NCI-H146 (cell line): Measurements from ENCODE around the gene ISLR.
"Not testable (repeated sequence)": the region's sequence is repeated elsewhere in the genome, so short reads cannot be mapped to it uniquely, and the experiment has no call there.

Experiments used
- DNase-seq: peaks from one replicate; lab custom pipeline; 2025; lab: John Stamatoyannopoulos, UW

The ISLR gene

DNA sequence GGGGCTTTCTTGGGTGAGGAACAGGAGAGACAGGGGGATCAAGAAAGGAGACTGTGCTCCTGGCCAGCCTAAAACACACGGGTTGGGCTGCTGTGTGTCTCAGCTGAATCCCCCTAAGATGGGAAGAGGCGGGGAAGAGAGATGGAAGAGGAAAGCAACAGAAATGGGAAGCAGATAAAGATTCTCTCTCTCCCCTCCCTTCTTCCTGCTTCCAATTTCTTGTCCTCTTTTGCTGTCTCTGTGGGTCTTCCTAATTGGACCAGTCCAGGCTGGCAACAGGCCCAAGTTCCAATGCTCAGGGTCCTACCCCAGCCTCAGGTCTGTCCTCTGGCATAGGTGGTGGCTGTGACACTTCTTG lies 36.0 kb upstream of the ISLR start:
- DNase-seq: no peak

DNA sequence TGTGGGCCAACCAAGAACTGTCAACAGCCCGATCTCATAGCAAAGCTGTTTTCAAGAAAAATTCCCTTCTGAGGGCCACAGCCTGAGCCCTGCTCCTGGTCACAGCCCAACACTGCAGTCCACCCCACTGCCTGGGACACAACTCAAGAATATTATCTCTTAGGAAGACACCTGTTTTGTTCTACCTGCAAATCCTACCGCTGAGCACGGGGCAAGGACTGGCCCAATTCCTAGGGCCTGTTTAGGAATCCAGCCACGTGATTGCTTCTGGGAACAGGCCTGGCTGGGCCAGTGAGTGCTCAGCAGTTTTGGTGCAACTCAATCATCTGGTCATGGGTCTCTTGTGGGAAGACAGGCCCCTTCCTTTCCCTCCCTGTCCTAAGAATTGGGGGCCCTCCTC lies 34.9 kb upstream of the ISLR start:
- no peak for DNase-seq

DNA sequence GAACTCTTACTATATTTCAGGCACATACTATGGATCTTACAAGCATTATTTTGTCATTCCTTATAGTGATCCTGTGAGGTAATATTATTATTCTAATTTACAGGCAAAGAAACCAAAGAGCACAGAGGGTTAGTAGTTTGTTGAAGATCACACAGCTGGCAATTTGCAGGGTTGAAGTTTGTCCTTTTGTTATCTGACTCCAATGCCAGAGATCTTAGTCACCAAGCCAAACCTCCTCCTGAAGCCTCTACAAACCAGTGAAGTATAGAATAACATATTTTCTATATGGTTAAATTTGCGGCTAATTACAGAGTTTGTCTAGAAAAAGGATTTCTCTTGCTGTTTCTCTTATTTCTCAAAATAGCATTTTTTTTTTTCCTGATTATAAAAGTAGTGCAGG lies 31.9 kb upstream of the ISLR start:
- DNase-seq: no peak

DNA sequence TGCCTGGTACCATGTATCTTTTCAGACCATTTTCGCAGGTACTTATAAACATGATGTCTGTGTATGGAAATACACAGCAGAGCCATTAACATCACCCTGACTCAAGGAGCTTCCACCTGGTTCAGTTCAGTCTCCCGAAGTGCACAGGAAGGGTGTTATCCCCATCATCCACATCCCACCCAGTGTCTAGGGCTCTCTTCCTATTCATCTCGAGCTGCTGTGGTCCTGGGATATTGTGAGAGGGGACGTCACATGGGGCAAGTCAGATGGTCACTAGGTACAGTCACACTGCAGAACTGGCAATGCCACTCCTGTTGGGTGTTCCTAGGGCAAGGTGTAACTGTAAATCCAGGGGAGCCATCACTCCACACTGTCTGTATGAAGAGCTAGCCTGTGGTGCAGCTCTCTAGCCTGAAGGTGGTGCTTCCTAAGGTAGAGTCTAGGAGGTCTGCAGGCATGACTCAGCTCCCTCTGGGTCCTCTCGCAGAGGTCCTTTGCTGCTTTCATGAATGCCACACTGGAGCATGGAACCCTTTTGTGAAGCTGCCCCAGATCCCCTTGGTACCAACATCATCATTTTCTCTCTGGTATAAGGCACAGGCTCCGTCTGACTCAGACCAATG lies 29.2 kb upstream of the ISLR start:
- peak; percentile 5 for DNase-seq

DNA sequence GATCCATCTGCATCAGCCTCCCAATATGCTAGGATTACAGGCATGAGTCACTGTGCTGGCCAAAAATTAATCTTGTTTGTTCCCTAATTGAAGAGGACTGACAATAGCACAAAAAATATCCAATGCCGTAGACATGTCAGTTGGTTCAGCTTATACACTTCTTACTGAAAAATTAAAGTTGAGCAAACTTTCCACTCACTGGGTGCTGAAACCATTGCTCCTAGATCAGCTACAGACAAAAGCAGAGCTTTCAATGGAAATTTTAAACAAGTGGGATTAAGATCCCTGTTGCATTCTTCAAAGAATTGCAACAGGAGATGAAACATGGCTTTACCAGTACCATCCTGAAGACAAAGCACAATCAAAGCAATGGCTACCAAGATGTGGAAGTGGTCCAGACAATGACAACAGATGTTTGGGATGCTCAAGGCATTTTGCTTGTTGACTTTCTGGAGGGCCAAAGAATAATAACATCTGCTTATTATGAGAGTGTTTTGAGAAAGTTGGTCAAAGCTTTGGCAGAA lies 27.2 kb upstream of the ISLR start:
- DNase-seq: no peak

DNA sequence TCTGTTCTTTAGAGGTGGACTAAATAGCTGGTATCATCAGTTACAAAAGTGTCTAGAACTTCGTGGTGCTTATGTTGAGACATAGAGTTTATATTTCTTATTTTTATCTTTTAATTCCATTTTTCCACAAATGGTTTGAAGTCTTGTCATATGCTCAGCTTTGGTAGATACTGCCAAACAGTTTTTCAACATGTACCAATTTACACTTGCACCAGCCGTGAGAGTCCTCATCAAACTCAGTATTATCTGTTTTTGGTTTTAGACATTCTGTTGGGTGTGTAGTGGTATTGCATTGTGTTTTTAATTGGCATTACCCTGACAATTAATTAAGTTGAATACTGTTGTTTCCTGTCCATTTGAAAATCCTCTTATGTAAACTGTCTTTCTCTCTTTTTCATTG lies 26.5 kb upstream of the ISLR start:
- DNase-seq: no peak

DNA sequence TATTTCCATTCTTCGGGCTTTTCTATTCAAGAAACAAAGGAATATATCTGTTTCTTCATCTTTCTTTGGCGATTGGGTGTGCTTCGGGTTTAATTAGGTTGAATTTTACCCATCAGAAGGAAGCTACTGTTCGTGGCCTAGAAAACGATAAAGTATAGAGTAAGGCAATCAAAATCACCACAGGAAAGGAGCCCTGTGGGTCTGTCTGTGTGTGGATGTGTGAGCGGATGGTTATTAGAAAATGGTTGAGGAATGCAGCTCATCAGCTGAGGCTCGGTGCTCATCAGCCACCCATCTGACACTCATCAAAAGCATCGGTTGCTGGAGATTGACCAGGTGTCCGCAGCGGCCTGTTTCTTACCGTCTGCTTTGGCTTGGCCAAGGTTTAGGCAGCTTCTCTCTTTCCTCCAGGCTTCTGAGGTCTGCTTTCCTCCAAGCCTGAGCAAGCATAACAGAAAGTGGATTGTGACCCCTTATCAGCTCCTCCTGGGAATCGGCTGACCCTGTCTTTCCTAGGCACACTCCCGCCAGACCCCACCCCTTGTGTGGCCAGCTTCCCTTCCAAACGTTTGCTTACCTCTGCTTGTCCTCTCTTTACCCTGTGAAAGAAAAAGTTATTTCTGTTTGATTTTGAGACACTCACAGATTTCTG lies 17.6 kb upstream of the ISLR start:
- no peak for DNase-seq

DNA sequence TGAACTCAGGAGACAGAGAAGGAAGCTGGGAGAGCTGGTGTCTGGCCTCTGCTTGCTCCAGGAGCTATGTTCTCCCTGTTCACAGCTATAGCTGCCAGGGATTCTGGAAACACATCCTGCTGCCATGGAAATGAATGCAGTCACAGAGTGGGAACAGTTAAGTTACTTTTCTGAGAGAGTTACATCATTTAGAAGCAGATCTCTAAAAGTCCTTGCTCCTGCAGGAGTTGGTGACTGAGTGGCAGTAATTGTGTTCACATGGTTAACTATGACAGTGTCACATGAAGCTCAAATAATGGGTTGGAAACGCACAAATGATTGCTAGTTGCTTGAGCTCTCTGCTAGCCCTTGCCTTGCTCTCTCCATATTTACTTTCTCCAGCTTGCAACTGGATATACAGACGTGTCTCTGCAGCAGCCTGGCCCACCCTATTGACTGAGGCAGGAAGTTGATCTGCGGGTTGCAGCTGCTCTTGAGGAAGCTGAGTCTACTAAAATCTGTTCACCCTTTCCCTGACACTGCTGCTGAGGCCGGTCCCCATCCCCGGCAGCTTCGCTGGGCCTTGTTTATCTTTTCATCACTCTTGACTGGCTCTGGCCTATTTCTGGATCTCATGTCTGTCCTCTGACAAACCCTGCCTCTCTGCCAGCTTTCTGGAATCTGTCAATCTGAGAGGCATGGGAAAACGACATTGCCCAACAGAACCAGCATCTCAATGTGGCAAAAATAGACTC lies 16.7 kb upstream of the ISLR start:
- DNase-seq: peak; percentile 41

DNA sequence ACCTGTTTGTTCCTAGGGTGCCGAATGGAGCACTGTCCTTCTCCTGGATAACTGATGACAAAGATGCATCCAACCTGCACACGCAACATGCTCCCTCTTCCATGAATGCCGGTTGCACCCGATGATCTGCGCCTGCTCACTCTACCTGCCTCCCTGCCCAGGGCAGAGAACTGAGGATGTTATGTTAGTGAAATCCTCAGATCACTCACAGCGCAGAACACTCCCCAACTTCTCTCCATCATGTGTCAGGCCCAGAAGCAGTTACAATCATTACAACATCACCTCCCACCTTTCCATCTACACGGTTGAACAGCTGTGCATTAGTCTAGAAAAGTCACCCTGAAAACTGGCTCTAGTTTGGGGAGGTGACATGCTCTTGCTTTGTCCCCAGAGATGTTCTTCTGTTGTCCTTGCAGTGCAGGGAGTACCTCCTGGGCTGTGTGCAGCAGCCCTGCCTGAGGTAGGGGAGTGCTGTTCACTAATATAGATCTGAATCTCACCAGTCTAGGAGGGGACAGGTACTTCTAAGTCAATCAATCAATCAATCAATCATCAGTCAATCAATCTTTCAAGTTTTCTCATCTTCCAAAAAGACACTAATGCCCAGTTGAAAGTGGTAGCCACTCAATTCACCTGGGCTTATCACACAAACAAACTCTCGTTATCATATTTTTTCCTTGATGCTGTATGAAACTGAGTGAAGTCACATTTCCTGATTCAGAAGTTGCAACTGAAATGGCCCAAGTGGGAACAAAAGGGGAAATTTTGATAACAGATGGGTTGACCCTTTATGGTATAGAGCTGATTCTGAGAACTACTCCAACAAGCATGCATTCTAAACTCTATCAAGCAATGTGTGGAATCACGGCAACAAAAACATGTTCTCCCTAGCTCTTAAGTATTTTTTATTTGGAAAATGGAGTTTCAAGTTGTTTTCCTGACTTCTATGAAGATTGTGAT lies 15.4 kb upstream of the ISLR start:
- DNase-seq: no peak

DNA sequence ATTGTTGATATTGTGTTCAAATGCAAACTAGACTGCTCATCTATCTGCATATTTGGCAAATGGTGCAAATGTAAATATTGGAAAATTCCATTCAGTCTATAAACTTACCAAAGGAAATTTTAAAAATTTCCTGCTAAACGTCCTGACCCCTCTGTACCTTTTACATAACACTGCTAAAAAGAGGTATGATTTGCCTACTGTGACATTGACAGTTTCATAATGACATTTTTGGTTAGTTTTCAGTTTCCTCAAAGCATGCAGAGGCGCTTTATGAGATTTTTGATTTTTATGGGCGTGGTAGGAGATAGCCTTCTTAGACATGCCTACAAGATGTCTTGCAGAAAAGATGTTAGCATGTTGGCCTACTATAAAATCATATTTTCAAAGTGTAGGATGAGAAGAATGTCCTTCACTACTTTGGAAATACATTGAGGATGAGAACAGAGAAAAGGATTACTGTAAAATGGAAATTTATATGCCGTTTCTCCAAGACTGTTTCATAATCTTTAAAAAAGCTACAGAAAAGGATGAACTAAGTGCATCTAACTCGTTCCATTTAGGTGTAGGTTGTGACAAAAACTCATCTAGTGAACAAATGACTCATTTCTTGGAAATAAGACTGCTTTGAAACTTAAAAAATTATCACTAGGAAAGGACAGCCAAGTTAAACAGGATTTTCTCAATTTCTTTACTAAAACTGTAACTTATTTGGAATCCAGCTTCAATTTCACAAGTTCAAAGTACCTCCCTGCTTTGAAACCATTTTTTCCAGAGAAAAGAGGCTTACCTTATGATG lies 14.5 kb upstream of the ISLR start:
- DNase-seq: no peak

DNA sequence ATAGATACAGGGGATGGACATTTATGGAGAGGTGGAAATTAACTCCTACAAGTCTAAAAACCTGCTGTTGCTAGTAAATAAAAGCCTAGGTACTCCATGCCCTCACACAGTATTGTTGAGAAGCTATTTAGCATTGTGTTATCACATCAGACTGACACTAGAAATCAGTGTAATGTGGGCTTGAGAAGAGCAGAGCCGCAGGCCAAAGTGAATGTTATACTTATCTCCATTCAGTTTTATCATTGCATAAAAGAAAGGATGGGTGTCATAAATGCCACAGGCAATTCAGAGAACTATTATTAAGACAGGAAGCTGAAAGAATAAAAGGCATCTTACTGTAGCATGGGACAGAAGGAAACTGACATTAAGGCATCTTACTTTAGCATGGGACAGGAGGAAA lies 13.7 kb upstream of the ISLR start:
- no peak for DNase-seq

DNA sequence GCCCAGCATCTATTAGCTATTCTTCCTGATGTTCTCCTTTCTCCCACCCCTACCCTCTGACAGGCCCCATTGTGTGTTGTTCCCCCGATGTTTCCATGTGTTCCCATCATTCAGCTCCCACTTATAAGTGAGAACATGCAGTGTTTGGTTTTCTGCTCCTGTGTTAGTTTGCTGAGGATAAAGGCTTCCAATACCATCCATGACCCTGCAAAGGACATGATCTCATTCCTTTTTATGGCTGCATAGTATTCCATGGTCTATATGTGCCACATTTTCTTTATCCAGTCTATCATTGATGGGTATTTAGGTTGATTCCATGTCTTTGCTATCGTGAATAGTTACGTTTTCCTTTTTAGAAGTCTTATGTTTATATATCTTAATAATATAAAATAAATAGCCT lies 13.1 kb upstream of the ISLR start:
- not testable (repeated sequence) for DNase-seq

DNA sequence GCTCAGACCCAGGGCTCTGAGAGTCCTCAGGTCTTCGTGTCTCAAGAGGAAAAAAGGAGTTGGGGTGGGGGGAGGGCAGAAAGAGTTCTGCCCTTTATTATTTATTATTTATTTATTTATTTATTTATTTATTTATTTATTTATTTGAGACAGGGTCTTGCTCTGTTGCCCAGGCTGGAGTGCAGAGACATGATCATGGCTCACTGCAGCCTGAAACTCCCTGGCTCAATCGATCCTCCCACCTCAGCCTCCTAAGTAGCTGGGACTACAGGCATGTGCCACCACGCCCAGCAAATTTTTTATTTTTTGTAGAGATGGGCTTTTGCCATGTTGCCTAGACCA lies 11.3 kb upstream of the ISLR start:
- not testable (repeated sequence) for DNase-seq

DNA sequence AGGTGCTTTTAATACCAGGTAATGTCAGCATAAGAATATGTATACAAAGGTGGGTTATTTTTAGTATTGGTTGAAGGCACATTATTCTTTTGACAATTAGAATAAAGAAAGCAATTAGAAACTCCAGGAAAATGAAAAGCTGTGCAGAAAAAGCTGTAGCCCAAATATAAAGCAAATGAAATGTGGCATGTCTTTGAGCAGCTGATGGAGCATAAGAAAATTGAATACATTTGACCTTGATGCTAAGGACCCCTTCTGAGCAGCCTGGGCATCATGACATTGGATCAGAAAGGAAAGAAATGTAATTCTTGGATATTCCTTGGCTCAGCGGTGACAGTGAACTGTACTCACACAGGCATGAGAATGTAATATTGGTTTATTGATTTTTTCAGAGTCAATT lies 8.0 kb upstream of the ISLR start:
- no peak for DNase-seq

DNA sequence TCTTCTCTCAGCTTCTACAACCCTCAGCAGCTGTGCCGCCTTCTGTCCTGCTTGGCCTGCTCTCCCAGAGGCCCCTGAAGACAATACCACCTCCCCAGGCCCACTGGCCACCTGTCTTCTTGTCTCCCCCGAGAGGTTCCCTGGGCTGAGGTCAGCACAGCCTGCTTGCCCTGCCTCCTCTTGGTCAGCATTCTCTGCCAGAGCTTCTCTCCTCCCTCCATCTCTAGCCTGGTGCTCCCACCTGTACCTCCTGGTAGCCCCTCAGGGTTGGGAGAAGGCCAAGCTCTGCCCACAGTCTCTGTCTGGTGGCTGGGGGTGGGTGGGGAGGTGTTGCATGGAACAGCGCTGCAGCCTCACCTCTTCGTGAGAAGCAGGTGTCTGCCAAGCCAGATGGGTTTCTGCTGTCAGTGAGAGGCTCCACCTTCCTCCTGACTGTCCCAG lies 5.6 kb upstream of the ISLR start:
- DNase-seq: peak; percentile 7

DNA sequence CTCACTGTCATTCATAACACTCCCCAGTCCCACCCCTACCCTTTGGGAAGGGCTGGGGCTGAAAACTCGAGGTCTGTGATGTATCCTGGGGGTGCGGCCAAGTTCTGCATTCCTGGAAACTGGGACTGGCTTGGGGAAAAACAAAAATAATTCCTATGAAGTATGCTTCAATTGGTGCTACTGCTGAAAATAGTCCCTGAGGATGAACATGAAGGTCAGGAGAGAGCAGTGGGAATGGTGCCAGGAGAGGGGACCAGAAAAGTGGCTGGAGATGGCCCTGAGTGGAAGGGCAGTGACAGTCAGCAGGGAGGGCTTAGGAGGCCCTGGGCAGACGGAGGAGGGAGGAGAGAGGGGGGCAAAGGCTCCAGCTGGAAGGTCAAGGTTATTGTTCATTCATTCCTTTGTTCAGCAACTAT lies 4.8 kb upstream of the ISLR start:
- no peak for DNase-seq

DNA sequence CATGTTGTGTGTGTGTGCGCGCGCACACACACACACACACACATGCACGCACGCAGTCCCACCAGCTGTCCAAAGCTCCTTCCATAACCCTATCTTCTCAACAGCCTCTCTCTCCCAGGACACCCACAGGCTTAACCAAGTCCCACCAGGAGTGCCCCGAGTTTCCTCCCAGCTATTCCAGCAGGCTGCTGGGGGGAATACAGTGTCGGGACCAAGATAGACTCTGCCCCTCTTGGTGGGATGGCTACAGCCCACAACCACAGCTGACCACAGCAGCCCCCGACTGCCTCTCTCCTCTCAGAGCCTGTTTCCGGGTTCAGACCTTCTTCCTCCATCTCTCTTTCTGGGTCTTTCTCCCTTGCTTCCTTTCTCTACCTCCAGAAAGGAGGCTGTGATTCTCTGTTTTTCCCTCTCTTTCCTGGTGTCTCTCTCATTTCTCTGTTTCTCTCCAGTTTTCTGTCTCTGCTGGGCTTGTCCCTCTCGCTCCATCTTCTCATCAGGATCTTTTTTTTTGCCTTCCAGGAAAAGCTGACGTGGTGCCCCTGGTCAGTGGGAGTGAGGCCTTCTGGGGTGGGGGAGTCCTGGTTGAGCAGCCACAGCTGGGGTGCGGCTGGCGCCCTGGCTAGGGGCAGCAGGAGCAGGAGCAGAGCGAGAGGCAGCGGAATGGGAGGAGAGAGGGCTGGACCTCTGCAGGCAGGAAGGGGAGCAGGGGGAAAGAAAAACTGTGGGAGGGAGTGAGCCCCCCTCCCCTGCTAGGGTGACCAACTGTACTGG lies 3.3 kb upstream of the ISLR start:
- DNase-seq: no peak

DNA sequence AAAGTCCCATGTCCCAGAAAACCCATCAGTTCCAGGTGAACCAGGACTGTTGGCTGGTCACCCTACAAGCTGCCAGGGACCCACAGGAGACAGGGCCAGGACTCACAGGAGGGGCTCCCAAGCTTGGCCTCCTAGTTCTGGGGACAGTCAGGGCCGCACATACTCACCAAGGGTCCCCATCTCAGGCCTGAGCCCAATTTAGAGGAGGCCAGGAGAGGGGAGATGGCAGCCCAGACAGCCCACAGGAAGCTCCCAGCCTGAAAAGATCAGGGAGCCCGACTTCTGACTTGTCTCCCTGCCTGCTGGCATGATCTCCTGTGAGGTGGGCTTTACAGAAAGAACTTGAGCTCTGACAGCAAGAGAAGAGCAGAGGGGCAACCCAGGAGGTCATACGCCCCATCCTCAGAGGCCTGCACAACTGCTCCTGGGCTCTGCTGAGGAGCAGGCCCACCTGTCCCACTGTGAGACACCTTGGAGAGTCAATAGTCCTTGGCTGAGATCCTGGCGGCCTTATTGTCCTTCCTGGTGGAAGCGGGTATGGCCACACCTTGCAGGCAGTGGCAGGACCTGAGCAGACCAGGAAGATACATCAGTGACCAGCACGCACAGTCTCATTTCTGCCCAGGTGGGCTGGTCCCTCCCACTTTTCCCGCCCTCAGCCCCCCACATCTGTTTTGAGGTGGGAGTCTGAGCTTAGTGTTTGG lies 2.5 kb upstream of the ISLR start:
- peak; percentile 16 for DNase-seq

DNA sequence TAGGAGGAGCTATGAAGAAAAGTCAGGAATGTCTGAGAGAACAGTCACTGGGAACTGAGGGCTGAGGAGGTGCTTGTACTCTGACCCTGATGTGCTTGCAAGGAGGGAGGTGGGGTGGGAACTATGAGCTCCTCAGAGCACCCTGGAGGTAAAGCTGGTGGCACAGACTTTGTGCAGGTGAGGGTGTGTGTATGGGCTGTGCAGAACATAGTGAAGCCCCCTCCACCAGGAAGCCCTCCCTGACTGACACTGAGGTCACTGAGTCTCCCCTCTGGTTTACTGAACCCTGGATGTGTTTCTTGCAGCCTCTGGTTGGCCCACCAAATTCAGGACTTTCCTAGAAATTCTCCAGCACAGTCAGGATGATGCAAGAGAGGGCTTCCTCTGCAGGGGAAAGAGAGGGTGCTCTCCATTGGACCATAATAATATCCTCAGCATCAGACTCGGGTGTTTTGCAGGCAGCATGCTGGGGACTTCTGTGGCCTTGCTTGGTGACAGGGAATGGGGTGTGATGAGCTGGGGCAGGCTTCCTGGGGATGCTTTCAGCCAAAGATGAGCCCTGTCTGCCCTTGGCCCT lies 1.5 kb upstream of the ISLR start:
- DNase-seq: no peak
